MCF 10A (cell line): ENCODE results near the gene TANC1. TPM values are rescaled to one million over a fixed set of nuclear protein-coding genes. Genes with fewer than 3 reads are reported as not detected.

ENCODE experiments used
- BruUV-seq: library from RNA; stranded (reverse); fragments of 400-500 nt; replicated peaks from 2 replicates; lab custom pipeline; 2021; lab: Mats Ljungman, UMichigan
- CTCF ChIA-PET: fragments of 300-600 bp; sonication (Branson Sonifier 250); formaldehyde crosslinking; extraction: SDS; loops from one replicate; lab custom pipeline; 2021; ENCODE audit warnings: antibody characterized with exemption, inconsistent platforms; lab: Yijun Ruan, JAX
- POLR2A ChIA-PET: fragments of 300-600, 350-650 bp; sonication (Branson Sonifier 250); formaldehyde crosslinking; extraction: SDS; loops from one replicate; lab custom pipeline; 2020; ENCODE audit warnings: antibody characterized with exemption, inconsistent platforms; lab: Yijun Ruan, JAX
- DNase-seq: peaks from one replicate; pipeline ENCODE4 v3.0.0-alpha.2; 2018; ENCODE audit not compliant: unreplicated experiment
- H3K27ac Mint-ChIP-seq: one replicate; pipeline ENCODE4 v1.8.0; 2022; ENCODE audit warnings: mild to moderate bottlenecking, low read depth, mixed read lengths; ENCODE audit not compliant: unreplicated experiment
- H3K27me3 Mint-ChIP-seq: one replicate; pipeline ENCODE4 v1.8.0; 2022; ENCODE audit warnings: mixed read lengths; ENCODE audit not compliant: insufficient read depth, unreplicated experiment
- H3K36me3 Mint-ChIP-seq: one replicate; pipeline ENCODE4 v1.8.0; 2022; ENCODE audit warnings: mild to moderate bottlenecking, moderate library complexity, mixed read lengths; ENCODE audit not compliant: insufficient read depth, unreplicated experiment
- H3K4me1 Mint-ChIP-seq: one replicate; pipeline ENCODE4 v1.8.0; 2022; ENCODE audit warnings: mixed read lengths; ENCODE audit not compliant: insufficient read depth, unreplicated experiment
- H3K4me3 Mint-ChIP-seq: one replicate; pipeline ENCODE4 v1.8.0; 2022; ENCODE audit warnings: mild to moderate bottlenecking, moderate library complexity, mixed read lengths; ENCODE audit not compliant: unreplicated experiment
- H3K9me3 Mint-ChIP-seq: one replicate; pipeline ENCODE4 v1.8.0; 2022; ENCODE audit warnings: mixed read lengths; ENCODE audit not compliant: unreplicated experiment
- intact Hi-C: fragments of 100-400 bp; cut with micrococcal nuclease; formaldehyde crosslinking; loops from 2 replicates; pipeline ENCODE4 v1.14.1; 2022
- total RNA-seq: library from RNA; stranded (reverse); gene quantifications from 2 replicates; pipeline ENCODE4 v1.2.3, GENCODE V29; 2022
- TF ChIP-seq, protein P1 (sequence below): fragments of 200-600 bp; IDR thresholded peaks from one replicate; pipeline ENCODE4 v1.8.0; 2022; ENCODE audit warnings: antibody characterized with exemption, mild to moderate bottlenecking; ENCODE audit not compliant: unreplicated experiment

The TANC1 gene
- total RNA-seq, 1 experiment from 2014 or later, result 35.3 TPM

DNA sequence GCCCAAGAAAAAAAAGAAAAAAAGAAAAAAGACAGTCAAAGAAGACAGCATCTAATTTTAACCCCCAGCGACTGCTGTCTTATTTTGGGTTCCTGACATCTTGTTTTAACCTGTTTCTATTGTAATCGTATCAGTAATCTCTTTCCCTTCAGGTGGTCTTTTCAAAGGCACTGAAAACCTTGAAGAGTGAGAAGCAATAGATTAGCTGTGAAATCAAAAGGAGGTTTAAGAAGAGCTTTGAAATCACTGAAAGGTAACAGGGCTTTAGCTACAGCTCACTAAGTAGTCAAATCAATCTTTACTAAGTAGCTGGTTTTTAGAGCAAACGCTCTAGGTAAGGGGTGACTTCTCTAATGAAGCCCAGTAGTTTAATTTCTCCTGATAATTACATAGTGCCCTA lies 5.4 kb upstream of the TANC1 start:
- no peak for DNase-seq
- H3K27ac Mint-ChIP-seq, result no peak overlapping the region
- no TSS peak for BruUV-seq
- H3K27me3 Mint-ChIP-seq, result no peaks in the 10 kb centered on the region
- no peak overlapping the region for H3K4me3 Mint-ChIP-seq
- H3K36me3 Mint-ChIP-seq, result no peaks in the 10 kb centered on the region
- CTCF ChIA-PET, result interaction anchor here (0.8 kb wide), 1 partner anchor 156 kb away, joined by 3 read pairs; no protein-coding TSS in a partner anchor
- no peaks in the 10 kb centered on the region for H3K9me3 Mint-ChIP-seq
- POLR2A ChIA-PET, result interaction anchor here (0.7 to 1.4 kb wide), 2 partner anchors 9 to 34 kb away, joined by 3 read pairs; no protein-coding TSS in a partner anchor
- TF ChIP-seq, protein P1, sequence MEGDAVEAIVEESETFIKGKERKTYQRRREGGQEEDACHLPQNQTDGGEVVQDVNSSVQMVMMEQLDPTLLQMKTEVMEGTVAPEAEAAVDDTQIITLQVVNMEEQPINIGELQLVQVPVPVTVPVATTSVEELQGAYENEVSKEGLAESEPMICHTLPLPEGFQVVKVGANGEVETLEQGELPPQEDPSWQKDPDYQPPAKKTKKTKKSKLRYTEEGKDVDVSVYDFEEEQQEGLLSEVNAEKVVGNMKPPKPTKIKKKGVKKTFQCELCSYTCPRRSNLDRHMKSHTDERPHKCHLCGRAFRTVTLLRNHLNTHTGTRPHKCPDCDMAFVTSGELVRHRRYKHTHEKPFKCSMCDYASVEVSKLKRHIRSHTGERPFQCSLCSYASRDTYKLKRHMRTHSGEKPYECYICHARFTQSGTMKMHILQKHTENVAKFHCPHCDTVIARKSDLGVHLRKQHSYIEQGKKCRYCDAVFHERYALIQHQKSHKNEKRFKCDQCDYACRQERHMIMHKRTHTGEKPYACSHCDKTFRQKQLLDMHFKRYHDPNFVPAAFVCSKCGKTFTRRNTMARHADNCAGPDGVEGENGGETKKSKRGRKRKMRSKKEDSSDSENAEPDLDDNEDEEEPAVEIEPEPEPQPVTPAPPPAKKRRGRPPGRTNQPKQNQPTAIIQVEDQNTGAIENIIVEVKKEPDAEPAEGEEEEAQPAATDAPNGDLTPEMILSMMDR, result no peak
- H3K4me1 Mint-ChIP-seq, result no peaks in the 10 kb centered on the region
- intact Hi-C loops, result no loop called here

DNA sequence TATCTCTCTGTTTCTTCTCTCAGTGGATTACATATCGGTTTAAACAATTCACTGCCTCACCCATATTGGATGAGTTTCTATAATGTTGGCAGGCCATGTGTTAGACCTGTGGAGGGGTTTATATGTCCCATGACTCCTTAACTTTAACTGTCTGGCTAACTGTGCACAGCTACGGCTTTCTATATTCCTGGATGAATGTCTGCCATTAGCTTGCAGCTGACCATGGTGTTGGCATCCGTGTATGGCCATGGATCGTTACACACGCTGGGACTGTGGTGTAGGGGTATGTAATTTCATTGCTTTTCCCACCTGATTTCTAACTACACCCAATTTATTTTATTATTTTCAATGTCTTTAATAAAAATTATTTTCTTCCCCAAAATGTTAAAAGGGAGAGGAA lies 3.3 kb upstream of the TANC1 start:
- no TSS peak for BruUV-seq
- TF ChIP-seq, protein P1, result no peak
- intact Hi-C loops, result loop anchor here (5.0 kb wide), 1 partner anchor 202 kb away; no protein-coding TSS in a partner anchor
- no peaks in the 10 kb centered on the region for H3K27me3 Mint-ChIP-seq
- ChIA-PET CTCF (no interaction called here), POLR2A (interaction anchor here (6.6 kb wide), 1 partner anchor 11 kb away, joined by 123 read pairs; no protein-coding TSS in a partner anchor)
- H3K36me3 Mint-ChIP-seq, result no peaks in the 10 kb centered on the region
- H3K4me3 Mint-ChIP-seq, result no peak overlapping the region
- H3K4me1 Mint-ChIP-seq, result peaks cover 3% of the 10 kb centered on the region
- no peaks in the 10 kb centered on the region for H3K9me3 Mint-ChIP-seq
- H3K27ac Mint-ChIP-seq, result no peak overlapping the region
- DNase-seq, result no peak

GRCh38 chr2:158965641-158966040 lies 2.8 kb upstream of the TANC1 start:
- peaks cover 8% of the 10 kb centered on the region for H3K4me1 Mint-ChIP-seq
- no peak for DNase-seq
- intact Hi-C loops, result loop anchor here (5.0 kb wide), 1 partner anchor 202 kb away; no protein-coding TSS in a partner anchor
- H3K27ac Mint-ChIP-seq, result no peak overlapping the region
- no peaks in the 10 kb centered on the region for H3K36me3 Mint-ChIP-seq
- ChIA-PET POLR2A (interaction anchor here (0.6 to 6.6 kb wide), 10 partner anchors 11 to 1048 kb away, joined by 3 to 123 read pairs (median 4); no protein-coding TSS in a partner anchor), CTCF (interaction anchor here (0.6 to 3.6 kb wide), 4 partner anchors 12 to 1605 kb away, joined by 3 to 25 read pairs (median 4); no protein-coding TSS in a partner anchor)
- H3K9me3 Mint-ChIP-seq, result no peaks in the 10 kb centered on the region
- no peaks in the 10 kb centered on the region for H3K27me3 Mint-ChIP-seq
- no TSS peak for BruUV-seq
- no peak overlapping the region for H3K4me3 Mint-ChIP-seq
- TF ChIP-seq, protein P1, result no peak

GRCh38 chr2:158966312-158966711 lies 2.1 kb upstream of the TANC1 start:
- intact Hi-C loops, result loop anchor here (5.0 kb wide), 1 partner anchor 201 kb away; no protein-coding TSS in a partner anchor
- no peaks in the 10 kb centered on the region for H3K36me3 Mint-ChIP-seq
- no peak overlapping the region for H3K27ac Mint-ChIP-seq
- TF ChIP-seq, protein P1, result no peak
- H3K27me3 Mint-ChIP-seq, result no peaks in the 10 kb centered on the region
- no peak for DNase-seq
- ChIA-PET CTCF (interaction anchor here (0.6 to 3.6 kb wide), 6 partner anchors 13 to 1606 kb away, joined by 3 to 25 read pairs (median 3); no protein-coding TSS in a partner anchor), POLR2A (interaction anchor here (0.6 to 6.6 kb wide), 15 partner anchors 12 to 1049 kb away, joined by 3 to 123 read pairs (median 4); no protein-coding TSS in a partner anchor)
- no peaks in the 10 kb centered on the region for H3K9me3 Mint-ChIP-seq
- H3K4me1 Mint-ChIP-seq, result peaks cover 15% of the 10 kb centered on the region
- H3K4me3 Mint-ChIP-seq, result no peak overlapping the region
- BruUV-seq, result no TSS peak
